ENCODE measurements around the gene CDH13.

CDH13 gene

DNA sequence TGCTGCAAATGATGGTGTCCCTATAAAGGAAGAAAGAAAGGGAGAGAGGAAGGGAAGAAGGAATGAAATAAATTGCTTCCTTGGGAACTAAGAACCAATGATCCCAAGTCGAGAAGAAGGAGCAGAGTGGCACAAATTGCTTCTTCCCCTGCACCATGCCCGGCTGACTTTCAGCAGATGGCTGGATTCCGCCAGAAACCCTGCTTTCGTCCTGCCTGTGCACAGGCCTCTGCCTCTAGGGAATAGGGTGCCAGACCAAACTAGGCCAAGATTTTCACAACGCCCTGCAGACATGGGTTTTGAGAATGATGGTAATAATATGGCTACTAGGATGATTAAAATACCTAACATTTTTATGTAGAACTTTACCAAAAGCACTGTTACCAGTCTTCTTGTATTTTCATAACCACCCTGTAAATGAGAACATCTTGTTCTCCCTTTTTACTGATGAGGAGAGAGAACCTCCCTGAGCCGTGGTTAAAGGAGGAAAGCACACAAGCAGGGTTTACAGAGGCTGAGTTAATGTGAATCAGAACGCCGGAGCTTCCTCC is 1058.9 kb downstream of the CDH13 start:
- no peak for DNase-seq (ENCODE audit: low read depth)

DNA sequence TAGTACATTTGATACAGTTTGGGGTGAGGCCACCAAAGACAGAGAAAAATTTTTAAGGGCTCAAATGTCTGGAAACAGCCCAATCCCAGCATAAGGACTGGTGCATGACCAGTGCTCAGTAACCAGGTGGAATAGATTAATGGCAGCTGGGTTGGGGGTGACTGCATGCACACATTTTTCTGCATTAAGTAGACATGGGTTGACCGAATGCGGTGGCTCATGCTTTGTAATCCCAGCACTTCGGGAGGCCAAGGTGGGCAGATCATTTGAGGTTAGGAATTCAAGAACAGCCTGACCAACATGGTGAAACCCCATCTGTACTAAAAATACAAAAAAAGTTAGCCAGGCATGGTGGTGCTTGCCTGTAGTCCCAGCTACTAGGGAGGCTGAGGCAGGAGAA is 1060.0 kb downstream of the CDH13 start:
- DNase-seq (ENCODE audit: low read depth) = no peak

DNA sequence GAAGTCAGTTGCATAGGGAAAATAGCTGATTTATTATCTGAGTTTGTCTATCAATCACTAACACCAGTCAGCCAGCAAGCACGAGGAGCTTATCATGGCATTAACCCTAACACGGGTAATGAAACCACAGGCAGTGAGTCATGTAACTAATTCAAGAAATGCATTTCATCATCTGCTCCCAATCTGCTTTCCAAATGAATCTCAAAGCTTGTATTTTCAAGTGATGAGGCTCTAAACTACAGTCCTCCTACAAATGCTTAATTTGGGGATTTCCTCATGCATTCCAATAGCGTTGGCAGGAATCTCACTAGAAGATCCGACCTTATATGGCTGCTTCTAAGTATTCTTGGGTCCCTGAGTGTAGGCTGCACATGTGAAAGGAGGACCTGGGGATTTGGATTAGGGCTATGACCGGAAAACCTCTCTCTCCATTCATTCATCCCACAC is 1062.6 kb downstream of the CDH13 start:
- DNase-seq (ENCODE audit: low read depth) = no peak

DNA sequence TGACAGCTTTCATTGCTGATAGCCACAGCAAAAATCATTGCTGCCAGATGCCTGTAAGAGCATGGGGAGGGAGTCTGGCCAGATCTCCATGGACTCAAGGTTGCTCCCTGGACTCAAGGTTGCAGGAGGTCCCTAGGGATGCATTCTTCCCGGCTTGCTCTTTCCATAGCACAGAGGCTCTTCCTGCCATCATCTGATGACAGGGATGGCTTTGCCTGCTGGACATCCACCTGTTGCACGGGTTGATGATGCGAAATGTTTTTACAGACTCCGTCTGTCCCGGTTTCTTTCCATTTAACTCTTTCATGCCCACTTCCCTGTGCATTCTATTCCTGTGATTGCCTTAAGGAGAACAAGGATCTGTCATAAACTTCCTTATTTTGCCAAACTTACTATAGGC is 1065.5 kb downstream of the CDH13 start:
- DNase-seq (ENCODE audit: low read depth) = no peak

DNA sequence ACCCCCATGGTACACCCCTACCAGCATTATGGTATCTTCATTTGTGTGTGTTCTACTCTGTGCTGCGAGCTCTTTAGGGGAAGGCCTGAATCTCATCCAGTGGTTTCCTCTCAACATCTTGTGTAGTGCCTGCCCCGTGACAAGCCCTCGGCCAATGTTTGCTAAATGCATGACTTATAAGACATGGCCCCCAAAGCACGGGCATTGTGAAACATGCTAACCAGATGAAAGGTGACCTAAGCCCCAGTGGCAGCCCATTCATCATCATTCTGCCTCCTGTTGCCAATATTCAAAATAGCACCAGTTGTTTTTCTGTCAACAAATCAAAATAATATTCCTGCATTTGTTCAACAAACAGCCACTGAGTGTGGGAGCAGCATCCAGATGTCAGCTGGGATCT is 1072.2 kb downstream of the CDH13 start:
- DNase-seq (ENCODE audit: low read depth) = no peak

DNA sequence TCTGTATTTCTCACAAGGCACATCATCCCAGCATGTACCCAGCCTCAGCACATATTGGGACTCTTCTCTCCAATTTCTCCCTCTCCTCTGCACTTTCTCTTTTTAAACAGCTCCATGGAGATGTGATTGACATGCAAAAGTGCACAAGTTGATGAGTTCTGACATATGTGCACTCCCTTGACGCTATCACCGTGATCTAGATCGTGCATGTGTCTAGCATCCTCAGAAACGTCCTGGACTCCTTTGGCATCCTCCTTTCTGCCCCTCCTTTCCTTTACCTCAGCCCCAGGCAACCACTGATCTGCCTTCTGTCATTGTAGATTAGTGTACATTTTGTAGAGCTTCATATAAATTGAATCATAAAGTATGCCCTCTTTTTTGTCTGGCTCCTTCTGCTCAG is 1073.0 kb downstream of the CDH13 start:
- no peak for DNase-seq (ENCODE audit: low read depth)

DNA sequence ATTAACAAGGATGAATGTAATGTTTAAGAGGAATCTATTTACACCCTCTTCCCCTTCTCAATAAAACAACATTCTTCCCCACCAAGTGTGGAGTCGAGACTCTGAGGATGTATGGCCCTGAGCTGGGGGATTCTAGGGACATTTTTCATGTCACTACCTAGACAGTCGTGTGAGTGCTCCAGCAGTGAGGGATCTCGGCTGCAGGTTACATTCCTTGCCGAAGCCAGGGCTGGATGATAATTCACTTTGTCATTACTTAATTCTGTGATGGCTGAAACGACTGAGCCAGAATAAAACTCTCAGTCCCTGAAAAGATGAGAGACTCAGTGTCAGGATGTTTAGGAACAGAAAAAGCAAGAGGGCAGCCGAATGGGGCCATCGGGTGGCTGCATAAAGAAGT is 1074.1 kb downstream of the CDH13 start:
- DNase-seq (ENCODE audit: low read depth) = no peak

GRCh38 chr16:83701494-83701893 is 1074.7 kb downstream of the CDH13 start:
- DNase-seq (ENCODE audit: low read depth) = no peak

- no peak for DNase-seq (ENCODE audit: low read depth)
Observed at GRCh38 chr16:83704656-83705055, 1077.9 kb downstream of the CDH13 start.

GRCh38 chr16:83705856-83706255 is 1079.1 kb downstream of the CDH13 start:
- DNase-seq (ENCODE audit: low read depth) = no peak

- DNase-seq (ENCODE audit: low read depth) = no peak
Observed at GRCh38 chr16:83706394-83706793, 1079.6 kb downstream of the CDH13 start.

DNA sequence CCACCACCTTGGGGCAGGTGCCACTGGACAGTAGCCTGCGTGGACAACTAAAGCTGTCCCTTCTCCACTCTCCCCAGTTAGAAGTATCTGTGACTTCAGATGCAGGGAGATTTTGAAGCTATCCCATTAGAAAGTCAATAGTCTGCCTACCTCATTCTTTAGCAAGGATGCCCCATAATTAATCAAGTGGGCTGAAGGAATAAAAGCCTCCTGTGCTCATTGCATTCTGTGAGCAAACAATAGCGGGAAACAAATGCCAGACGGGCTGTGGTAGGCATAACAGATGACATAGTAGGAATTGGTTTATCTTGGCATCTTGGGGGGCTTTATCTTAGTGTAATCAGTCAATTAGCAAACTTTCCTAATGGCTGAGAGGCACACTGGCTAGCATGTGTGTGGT is 1084.3 kb downstream of the CDH13 start:
- DNase-seq (ENCODE audit: low read depth) = no peak

DNA sequence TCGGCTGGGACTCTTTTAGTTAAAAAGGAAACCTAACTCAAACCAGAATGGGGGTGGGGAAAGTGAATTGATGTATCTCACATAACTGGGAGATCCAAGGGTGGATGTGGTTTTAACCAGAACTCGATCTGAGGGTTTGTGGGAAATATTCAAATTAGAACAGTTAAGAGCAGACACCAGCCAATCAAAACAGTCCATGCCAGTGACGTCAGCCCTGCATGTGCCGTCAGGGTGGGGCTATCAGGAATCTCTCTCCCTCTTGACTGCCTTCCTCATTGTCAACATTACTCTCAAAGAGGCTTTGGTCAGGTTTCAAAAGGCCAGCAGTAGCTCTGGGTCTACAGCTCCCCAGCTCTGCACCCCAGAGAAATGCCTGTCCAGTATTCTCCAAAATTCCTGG is 1086.8 kb downstream of the CDH13 start:
- DNase-seq (ENCODE audit: low read depth) = no peak

- no peak for DNase-seq (ENCODE audit: low read depth)
Observed at GRCh38 chr16:83714286-83714685, 1087.5 kb downstream of the CDH13 start.

DNA sequence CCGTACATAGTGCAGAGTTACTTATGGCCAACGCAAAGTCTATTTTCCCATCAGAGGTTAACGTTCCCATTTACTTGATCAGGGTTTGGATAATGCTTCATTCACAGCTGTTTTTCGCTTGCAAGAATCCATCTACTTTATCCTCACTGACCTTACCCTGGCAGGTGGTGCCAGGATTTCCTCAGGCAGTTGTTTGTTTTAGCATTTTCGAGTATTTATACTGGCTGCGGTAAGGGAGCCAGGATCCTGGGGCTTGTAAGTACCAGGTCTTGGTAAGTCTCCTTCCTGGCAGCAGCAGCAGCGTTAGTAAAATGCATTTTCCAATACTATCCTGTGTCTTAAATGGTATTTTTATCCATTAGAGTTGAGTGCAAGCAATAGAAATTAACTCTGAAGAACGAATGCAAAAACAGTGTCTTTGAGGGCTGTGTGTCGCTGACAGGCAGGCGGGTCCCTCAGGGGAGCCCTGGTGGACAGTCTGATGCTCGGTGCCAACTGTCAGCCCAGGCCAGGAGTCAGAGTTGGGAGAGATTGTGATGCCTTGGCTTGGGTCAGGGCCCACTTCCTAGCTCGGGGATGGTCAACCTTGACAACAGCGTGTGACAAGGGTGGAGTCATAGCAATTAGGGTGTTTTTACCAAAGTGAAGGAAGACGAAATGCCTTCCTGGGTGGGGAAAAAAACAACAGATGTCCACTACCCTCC is 1088.6 kb downstream of the CDH13 start:
- DNase-seq (ENCODE audit: low read depth) = no peak

DNA sequence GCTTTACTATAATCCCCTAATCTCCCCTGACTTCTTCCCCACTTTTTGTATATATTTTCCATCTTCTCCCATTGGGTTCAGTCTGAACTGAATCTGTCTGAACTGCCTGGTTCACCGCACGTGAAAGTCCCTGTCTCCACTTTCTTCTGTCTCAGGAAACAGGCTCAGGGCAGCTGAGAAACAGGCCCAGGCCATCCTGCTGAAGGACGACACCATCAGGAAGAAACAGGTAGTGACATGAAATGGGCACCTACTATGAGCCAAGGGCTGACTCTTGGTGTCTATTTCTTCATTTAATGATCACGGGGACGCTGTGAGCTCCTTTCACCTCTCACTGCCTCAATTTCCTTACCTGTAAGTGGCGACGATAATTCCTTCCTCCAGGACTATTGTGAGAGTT is 1090.5 kb downstream of the CDH13 start:
- no peak for DNase-seq (ENCODE audit: low read depth)

DNA sequence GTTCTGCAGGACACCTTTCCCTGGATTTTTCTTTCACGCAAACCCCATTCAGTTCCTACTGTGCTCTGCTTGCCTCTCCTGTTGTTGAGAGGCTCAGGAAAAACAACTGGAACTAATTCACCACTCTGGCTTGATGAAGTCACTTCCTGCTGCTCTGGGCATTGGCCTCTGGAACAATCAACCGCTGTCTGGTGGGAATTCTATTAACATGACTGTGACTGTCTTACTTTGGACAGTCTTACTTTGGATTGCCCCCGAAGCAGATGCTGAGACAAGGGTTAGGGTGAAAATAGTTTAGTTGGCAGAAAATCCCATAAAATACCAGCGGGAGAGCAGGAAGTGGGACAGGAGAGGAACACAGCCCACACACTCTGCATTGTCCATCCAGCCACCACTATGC is 1091.0 kb downstream of the CDH13 start:
- no peak for DNase-seq (ENCODE audit: low read depth)

DNA sequence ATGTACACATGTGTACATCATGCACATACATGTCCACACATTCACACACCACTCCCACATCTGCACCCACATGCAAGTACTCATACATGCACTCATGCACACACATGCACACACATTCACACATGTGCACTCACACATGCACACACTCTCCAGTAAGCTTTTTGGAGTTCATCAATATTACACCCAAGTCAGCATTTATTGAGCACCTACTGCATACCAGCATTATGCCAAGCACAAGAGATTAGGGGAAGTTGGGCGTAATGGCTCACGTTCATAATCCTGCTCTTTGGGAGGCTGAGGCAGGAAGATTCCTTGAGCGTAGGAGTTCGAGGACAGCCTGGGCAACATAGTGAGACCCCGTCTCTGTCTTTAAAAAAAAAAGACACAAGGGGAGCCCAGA is 1093.4 kb downstream of the CDH13 start:
- DNase-seq (ENCODE audit: low read depth) = no peak

DNA sequence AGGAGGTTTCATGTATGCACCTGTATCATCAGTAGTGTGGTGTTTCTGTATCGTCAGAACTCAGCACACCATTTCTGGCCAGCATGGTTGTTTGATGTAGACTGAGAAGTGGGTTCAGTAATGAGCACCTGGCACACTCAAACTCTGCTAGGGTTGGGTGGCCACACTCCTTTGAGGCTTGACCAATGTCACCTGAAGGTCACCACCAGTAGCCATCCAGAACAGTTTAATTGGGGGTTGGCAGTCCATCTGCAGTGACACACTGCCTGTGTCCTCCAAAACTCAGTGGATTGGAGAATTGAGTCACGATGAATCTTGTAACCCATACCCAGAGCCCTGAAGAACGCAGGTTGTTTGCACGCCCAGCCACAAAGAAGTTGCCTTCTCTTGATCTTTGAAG is 1094.2 kb downstream of the CDH13 start:
- no peak for DNase-seq (ENCODE audit: low read depth)

GRCh38 chr16:83721676-83722075 is 1094.9 kb downstream of the CDH13 start:
- no peak for DNase-seq (ENCODE audit: low read depth)

GRCh38 chr16:83722456-83723183 is 1095.9 kb downstream of the CDH13 start:
- DNase-seq (ENCODE audit: low read depth) = no peak

DNA sequence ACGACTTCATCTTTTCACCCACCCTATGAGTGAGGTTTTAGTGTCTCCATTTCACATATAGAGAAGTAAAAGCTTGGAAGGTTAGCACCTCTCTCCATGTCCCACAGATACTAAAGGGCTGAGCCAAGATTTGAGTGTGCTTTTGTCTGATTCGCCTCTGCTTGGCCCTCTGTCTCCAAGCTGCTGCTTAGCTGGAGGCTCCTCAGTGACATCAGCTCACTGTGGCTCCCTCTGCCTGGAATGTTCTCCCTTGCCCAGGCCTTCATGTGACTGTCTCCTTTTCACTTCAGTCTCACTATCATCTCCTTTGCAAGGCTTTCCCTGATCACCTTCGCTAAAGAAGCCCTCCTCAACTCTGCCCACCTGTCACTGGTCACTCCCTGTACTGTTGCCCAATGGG is 1096.5 kb downstream of the CDH13 start:
- DNase-seq (ENCODE audit: low read depth) = no peak

GRCh38 chr16:83723901-83724300 is 1097.1 kb downstream of the CDH13 start:
- no peak for DNase-seq (ENCODE audit: low read depth)

DNA sequence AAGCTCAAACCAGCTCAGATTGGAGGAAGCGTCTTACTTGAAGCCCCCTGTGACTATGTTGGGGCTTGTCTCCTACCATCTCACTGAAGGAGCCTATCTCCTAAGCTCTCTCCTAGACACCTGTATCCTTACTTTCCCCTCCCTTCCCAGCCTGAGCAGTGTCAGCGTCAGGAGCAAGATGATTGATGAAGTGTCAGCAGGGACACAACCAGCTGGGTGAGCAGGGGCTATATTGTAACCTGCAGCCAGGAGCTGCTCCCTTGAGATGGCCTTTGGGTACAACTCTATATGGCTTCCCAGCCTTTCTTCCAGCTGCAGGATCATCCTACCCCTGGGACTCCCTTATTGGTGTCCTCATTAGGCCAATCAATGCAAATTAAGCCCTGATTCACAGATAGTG is 1097.8 kb downstream of the CDH13 start:
- DNase-seq (ENCODE audit: low read depth) = no peak

All from stimulated activated CD8-positive, alpha-beta memory T cell treated with anti-CD3 and anti-CD28 coated beads, Interleukin-12 subunit alpha, Interleukin-12 subunit beta, amount 100 ng/mL, for 4 hours (primary cell).